Measurements from ENCODE around the gene PUM2. TPM values are rescaled to one million over a fixed set of nuclear protein-coding genes. Genes with fewer than 3 reads are reported as not detected.
"Not testable (repeated sequence)": the region's sequence is repeated elsewhere in the genome, so short reads cannot be mapped to it uniquely, and the experiment has no call there.

The PUM2 gene
- total RNA-seq, 4 donors from 2014 or later = 26.0 to 36.4 (median 29.6) TPM

DNA sequence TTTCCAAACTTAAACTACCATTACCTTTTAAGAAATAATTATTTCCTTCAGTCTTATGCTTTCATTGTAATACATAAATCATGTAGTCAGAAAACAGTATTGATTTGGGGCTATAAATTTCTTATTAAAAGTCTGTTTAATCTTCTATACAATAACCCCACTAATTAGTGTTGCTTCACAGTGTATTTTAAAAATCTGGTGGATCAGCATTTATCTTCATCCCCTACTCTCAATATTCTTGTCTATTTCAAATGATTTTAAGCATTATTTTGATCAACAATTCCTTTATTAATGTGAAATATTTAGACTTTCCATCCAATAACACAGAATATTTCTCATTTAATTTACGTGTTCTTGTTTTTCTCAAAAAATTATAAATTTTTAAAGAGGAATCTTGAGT, 93.2 kb downstream of the PUM2 start:
- in situ Hi-C loops (cut with MboI; ENCODE audit: low sequenced_read_pairs in 4 of 4) = no loop called here

DNA sequence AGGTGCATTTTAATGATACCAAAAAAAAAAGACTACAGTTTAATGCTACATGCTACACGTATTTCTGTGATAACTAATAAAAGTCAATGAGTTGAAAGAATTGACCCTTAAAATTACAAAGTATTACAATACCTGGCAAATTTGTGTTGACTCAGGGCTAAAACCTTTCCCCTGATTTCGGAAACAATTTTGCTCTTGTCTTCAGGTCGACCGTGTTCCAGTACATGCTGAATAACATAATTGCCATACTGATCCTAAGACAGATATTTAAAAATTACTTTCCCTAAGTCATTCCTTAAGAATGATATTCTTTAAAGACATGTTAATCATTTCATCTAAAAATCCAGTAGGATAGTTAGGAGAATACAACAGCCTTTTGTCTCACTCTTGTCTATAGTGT, 95.9 kb downstream of the PUM2 start:
- Histone ChIP-seq H3K9me3 (no peaks in the 10 kb centered on the region), H3K27me3 (no peaks in the 10 kb centered on the region), H3K4me1 (no peaks in the 10 kb centered on the region), H3K27ac (no peak overlapping the region), H3K4me3 (no peak overlapping the region), H3K36me3 (peaks cover 7 to 72% of the 10 kb centered on the region in 2 donors)
- intact Hi-C loops (cut with DNase I; ENCODE audit: low total_unique reads) (loop anchor here (5.0 kb wide), 1 partner anchor 33 kb away; no protein-coding TSS in a partner anchor), in situ Hi-C loops (cut with MboI; ENCODE audit: low sequenced_read_pairs in 4 of 4) (no loop called here)
- TF ChIP-seq POLR2A (IDR thresholded peaks at IDR 0.05) = no peak
- TF ChIP-seq, protein P1, sequence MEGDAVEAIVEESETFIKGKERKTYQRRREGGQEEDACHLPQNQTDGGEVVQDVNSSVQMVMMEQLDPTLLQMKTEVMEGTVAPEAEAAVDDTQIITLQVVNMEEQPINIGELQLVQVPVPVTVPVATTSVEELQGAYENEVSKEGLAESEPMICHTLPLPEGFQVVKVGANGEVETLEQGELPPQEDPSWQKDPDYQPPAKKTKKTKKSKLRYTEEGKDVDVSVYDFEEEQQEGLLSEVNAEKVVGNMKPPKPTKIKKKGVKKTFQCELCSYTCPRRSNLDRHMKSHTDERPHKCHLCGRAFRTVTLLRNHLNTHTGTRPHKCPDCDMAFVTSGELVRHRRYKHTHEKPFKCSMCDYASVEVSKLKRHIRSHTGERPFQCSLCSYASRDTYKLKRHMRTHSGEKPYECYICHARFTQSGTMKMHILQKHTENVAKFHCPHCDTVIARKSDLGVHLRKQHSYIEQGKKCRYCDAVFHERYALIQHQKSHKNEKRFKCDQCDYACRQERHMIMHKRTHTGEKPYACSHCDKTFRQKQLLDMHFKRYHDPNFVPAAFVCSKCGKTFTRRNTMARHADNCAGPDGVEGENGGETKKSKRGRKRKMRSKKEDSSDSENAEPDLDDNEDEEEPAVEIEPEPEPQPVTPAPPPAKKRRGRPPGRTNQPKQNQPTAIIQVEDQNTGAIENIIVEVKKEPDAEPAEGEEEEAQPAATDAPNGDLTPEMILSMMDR (IDR thresholded peaks at IDR 0.05 in 4 of 5, conservative IDR thresholded peaks at IDR 0.05 in 1 of 5) = no peak
- DNase-seq = no peak
- ATAC-seq = no peak

More for the DNA sequence above, 93.2 kb downstream of the PUM2 start:
- no peak overlapping the region for H3K27ac ChIP-seq
- H3K27me3 ChIP-seq = no peaks in the 10 kb centered on the region
- H3K4me1 ChIP-seq = no peaks in the 10 kb centered on the region
- H3K4me3 ChIP-seq = no peak overlapping the region
- no peak for ATAC-seq
- DNase-seq = no peak
- no peaks in the 10 kb centered on the region for H3K9me3 ChIP-seq
- TF ChIP-seq, protein P1 (IDR thresholded peaks at IDR 0.05 in 4 of 5, conservative IDR thresholded peaks at IDR 0.05 in 1 of 5) = no peak
- no peak for TF ChIP-seq POLR2A (IDR thresholded peaks at IDR 0.05)
- intact Hi-C loops (cut with DNase I; ENCODE audit: low total_unique reads) = no loop called here
- H3K36me3 ChIP-seq = peaks cover 7 to 71% of the 10 kb centered on the region in 2 donors

DNA sequence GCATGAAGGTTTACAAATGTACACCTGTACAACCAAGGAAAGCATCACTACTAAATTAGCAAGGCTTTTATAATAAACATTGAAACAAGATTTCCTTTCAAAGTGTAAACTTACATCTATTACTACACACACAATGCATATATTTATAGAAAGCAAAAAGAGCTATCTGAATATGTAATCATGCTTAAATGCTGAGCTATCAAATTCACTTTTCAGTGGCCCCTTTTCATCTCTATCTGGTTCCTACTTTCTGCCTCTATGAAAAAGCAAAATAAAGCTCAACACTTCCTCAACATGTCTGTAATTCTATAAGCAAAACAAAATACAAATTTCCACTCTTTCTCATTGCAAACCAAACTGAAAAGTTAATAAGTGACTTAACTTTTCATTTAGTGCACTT, 100.2 kb downstream of the PUM2 start:
- Histone ChIP-seq H3K9me3 (no peaks in the 10 kb centered on the region), H3K27ac (no peak overlapping the region), H3K36me3 (peaks cover 7 to 74% of the 10 kb centered on the region in 2 donors), H3K4me1 (no peaks in the 10 kb centered on the region), H3K27me3 (no peaks in the 10 kb centered on the region), H3K4me3 (no peak overlapping the region)
- in situ Hi-C loops (cut with MboI; ENCODE audit: low sequenced_read_pairs in 4 of 4) = no loop called here
- DNase-seq (no peak), ATAC-seq (no peak)
- TF ChIP-seq, protein P1 (IDR thresholded peaks at IDR 0.05 in 4 of 5, conservative IDR thresholded peaks at IDR 0.05 in 1 of 5) = no peak
- no peak for TF ChIP-seq POLR2A (IDR thresholded peaks at IDR 0.05)
- intact Hi-C loops (cut with DNase I; ENCODE audit: low total_unique reads) = loop anchor here (5.0 kb wide), 1 partner anchor 37 kb away; no protein-coding TSS in a partner anchor

GRCh38 chr2:20249170-20249569, 101.5 kb downstream of the PUM2 start:
- intact Hi-C loops (cut with DNase I; ENCODE audit: low total_unique reads) = no loop called here
- Histone ChIP-seq H3K4me1 (no peaks in the 10 kb centered on the region), H3K36me3 (peaks cover 0 to 61% of the 10 kb centered on the region in 2 donors), H3K27me3 (no peaks in the 10 kb centered on the region), H3K9me3 (no peaks in the 10 kb centered on the region), H3K4me3 (no peak overlapping the region), H3K27ac (no peak overlapping the region)
- TF ChIP-seq POLR2A (IDR thresholded peaks at IDR 0.05) = no peak
- TF ChIP-seq, protein P1 (IDR thresholded peaks at IDR 0.05 in 4 of 5, conservative IDR thresholded peaks at IDR 0.05 in 1 of 5) = no peak
- no peak for ATAC-seq
- DNase-seq = no peak
- in situ Hi-C loops (cut with MboI; ENCODE audit: low sequenced_read_pairs in 4 of 4) = no loop called here

GRCh38 chr2:20247084-20247483, 103.6 kb downstream of the PUM2 start:
- H3K4me1 ChIP-seq = no peaks in the 10 kb centered on the region
- H3K4me3 ChIP-seq = no peak overlapping the region
- TF ChIP-seq, protein P1 (IDR thresholded peaks at IDR 0.05 in 4 of 5, conservative IDR thresholded peaks at IDR 0.05 in 1 of 5) = no peak
- TF ChIP-seq POLR2A (IDR thresholded peaks at IDR 0.05) = no peak
- H3K9me3 ChIP-seq = no peaks in the 10 kb centered on the region
- H3K36me3 ChIP-seq = peaks cover 0 to 40% of the 10 kb centered on the region in 2 donors
- no peaks in the 10 kb centered on the region for H3K27me3 ChIP-seq
- DNase-seq (no peak), ATAC-seq (no peak)
- H3K27ac ChIP-seq = no peak overlapping the region
- in situ Hi-C loops (cut with MboI; ENCODE audit: low sequenced_read_pairs in 4 of 4) (no loop called here), intact Hi-C loops (cut with DNase I; ENCODE audit: low total_unique reads) (no loop called here)

- peaks cover 0 to 12% of the 10 kb centered on the region in 2 donors for H3K36me3 ChIP-seq
- DNase-seq; H3K27me3 ChIP-seq; in situ Hi-C loops (cut with MboI; ENCODE audit: low sequenced_read_pairs in 4 of 4); H3K9me3 ChIP-seq; H3K27ac ChIP-seq; H3K4me1 ChIP-seq; ATAC-seq; H3K4me3 ChIP-seq; intact Hi-C loops (cut with DNase I; ENCODE audit: low total_unique reads): not testable (repeated sequence)
Observed at GRCh38 chr2:20243637-20244036, 107.0 kb downstream of the PUM2 start.

All from gastrocnemius medialis (tissue), 4 donors.